ENCODE results near the gene LRMDA.

DNA sequence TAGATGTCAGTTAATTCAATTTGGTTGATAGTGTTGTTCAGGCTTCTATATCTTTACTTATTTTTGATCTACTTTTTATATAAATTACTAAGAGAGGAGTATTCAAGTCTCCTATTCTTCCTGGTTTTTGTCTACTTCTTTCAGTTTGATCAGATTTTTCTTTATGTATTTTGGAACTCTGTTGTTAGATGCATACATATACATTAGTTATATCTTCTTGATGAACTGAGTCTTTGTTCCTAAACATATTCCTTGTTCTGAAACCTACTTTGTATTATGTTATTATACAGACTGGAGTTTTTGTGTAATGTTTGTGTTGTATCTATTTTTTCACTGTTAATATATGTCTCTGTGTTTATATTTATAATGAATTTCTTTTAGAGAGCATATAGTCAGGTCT is 118.8 kb downstream of the LRMDA start:
- no peak for TF ChIP-seq RAD21 (conservative IDR thresholded peaks at IDR 0.05 in 1 of 2, IDR thresholded peaks at IDR 0.05 in 1 of 2)
- TF ChIP-seq, protein P1, sequence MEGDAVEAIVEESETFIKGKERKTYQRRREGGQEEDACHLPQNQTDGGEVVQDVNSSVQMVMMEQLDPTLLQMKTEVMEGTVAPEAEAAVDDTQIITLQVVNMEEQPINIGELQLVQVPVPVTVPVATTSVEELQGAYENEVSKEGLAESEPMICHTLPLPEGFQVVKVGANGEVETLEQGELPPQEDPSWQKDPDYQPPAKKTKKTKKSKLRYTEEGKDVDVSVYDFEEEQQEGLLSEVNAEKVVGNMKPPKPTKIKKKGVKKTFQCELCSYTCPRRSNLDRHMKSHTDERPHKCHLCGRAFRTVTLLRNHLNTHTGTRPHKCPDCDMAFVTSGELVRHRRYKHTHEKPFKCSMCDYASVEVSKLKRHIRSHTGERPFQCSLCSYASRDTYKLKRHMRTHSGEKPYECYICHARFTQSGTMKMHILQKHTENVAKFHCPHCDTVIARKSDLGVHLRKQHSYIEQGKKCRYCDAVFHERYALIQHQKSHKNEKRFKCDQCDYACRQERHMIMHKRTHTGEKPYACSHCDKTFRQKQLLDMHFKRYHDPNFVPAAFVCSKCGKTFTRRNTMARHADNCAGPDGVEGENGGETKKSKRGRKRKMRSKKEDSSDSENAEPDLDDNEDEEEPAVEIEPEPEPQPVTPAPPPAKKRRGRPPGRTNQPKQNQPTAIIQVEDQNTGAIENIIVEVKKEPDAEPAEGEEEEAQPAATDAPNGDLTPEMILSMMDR (IDR thresholded peaks at IDR 0.05) = no peak

Measured in A549 (cell line).